HAP-1 (cell line): ENCODE results near the gene KRT1.
A peak's percentile ranks its signal among the peaks of the same experiment; 100 is the strongest.

ENCODE experiments used
- DNase-seq, 2 experiments: peaks; one replicate each; pipeline ENCODE4 v3.0.0-alpha.2; 2016 to 2020; ENCODE audit warnings: low spot score in 2 of 2
- H3K27me3 ChIP-seq: fragments of 250-450 bp; sonication (Bioruptor Pico); 2 replicates; pipeline ENCODE4 v1.5.1; 2020; ENCODE audit warnings: low read depth, mild to moderate bottlenecking, moderate library complexity
- H3K36me3 ChIP-seq: fragments of 250-450 bp; sonication (Bioruptor Pico); replicated peaks from 2 replicates; pipeline ENCODE4 v1.5.1; 2020; ENCODE audit warnings: mild to moderate bottlenecking
- H3K4me1 ChIP-seq: fragments of 250-450 bp; sonication (Bioruptor Pico); 2 replicates; pipeline ENCODE4 v1.5.1; 2020; ENCODE audit warnings: mild to moderate bottlenecking
- H3K4me3 ChIP-seq: fragments of 250-450 bp; sonication (Bioruptor Pico); 2 replicates; pipeline ENCODE4 v1.5.1; 2020; ENCODE audit warnings: mild to moderate bottlenecking, moderate library complexity
- H3K9me3 ChIP-seq: fragments of 250-450 bp; sonication (Bioruptor Pico); 2 replicates; pipeline ENCODE4 v1.5.1; 2020; ENCODE audit warnings: mild to moderate bottlenecking, moderate library complexity
- in situ Hi-C: fragments of 300-500 bp; cut with MboI; formaldehyde crosslinking; loops from 3 replicates; pipeline ENCODE4 v1.14.3; 2020; ENCODE audit warnings: low sequenced_read_pairs, inconsistent platforms, mixed read lengths

Gene KRT1

DNA sequence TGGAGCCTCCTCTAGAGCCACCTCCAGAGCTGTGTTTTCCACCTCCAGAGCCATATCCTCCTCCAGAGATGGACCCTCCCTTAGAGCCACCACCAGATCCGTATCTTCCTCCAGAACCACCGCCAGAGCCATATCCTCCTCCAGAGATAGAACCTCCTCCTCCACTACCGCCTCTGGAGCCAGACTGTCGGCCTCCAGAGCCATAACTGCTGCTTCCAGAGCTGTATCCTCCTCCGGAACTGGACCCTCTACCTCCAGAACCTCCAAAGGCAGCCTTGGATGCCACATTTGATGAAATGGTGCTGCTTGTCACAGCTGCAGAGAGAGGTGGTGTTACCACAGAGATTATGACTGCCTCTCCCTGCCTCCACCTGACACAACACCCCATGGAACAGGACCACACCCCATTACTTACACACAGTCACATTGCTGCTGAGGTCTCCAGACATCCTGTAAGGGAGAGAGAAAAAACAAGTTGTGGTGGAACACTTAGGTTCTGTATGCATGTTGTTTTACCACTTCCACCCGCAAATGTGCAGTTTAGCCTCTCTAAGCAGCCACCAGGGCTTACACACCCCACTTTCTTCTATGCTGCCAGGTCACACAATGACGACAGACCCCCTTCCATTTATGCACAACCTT lies 35.0 kb downstream of the KRT1 start:
- Histone ChIP-seq H3K9me3 (no peaks in the 10 kb centered on the region), H3K4me1 (no peaks in the 10 kb centered on the region), H3K36me3 (no peaks in the 10 kb centered on the region), H3K27me3 (peaks cover 13% of the 10 kb centered on the region), H3K4me3 (no peak overlapping the region)
- no peak for DNase-seq
- in situ Hi-C loops: no loop called here

DNA sequence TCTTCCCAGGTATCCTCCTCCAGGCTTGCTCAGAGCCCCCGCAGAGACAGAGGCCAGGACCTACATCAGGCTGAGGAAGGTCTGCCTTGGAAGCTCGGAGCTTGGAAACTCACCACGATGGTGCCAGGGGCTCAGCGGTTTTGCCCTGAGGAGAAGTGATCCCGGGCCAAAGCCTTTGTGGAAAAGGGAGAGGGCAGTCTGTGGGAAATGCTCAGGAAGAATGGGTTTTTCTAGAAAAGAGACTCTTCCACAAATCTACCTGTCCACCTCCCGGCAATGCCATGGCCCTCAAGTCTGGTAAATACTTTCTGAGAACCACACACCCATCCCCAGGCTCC lies 36.2 kb downstream of the KRT1 start:
- DNase-seq: no peak
- in situ Hi-C loops: no loop called here
- Histone ChIP-seq H3K36me3 (no peaks in the 10 kb centered on the region), H3K27me3 (peaks cover 19% of the 10 kb centered on the region), H3K9me3 (no peaks in the 10 kb centered on the region), H3K4me1 (no peaks in the 10 kb centered on the region), H3K4me3 (no peak overlapping the region)

DNA sequence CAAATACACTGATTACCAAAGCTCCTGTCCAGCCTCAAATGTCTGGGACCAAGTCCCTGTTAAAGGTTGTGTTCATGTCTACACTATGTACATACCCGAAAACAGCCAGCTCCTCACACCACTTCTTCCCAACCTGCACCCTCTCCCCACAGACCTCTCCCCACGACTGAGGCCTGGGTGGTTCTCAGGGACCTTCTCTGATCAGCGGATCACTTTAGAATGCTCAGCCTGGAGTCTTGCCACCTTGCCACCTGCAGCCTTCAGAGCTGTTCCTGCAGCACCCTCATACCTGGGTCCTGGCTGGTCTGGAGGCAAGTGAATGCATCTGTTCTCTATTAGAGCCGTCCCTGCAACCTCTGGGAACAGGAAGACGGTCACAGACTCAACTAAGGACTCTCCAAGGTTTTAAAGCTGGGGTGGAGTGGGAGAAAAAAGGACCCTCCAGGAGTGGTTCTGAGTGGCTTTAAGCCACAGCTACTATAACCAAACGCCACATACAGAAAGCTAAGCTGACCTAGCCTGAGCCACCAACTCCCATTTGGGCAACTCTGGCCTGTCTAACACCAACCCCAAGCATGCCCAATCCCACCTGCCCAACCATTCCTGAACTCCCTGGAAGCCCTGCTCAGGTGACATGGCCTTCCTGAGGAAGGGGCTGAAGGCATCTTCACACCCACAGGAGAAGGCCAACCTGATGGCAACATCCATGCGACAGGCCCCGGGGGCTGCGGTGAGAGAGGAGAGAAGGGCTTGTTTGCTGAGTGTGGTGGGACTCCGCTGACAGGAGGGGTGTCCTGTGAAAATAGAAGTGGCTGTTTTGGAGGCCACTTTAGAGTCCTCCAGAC lies 36.8 kb downstream of the KRT1 start:
- Histone ChIP-seq H3K36me3 (no peaks in the 10 kb centered on the region), H3K4me3 (no peak overlapping the region), H3K9me3 (no peaks in the 10 kb centered on the region), H3K4me1 (no peaks in the 10 kb centered on the region), H3K27me3 (peaks cover 25% of the 10 kb centered on the region)
- DNase-seq: no peak
- in situ Hi-C loops: no loop called here

DNA sequence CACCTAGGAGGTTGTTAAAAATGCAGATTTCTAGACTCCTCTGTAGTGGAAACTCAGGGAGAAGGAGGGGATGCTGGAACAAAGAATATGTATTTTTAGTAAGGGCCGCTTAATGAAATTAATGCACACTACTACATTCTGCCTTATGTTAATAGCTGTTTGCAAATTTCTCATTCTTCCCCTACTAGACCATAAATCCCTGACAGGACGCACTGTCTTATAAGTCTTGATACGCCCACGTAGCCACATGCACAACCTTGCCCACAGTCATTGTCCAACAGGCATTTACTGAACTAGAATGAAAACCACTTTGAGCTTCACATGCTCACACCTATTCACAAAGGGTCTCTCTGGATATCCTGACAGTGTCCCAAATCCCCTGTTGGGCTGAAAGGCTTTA lies 38.7 kb downstream of the KRT1 start:
- no peaks in the 10 kb centered on the region for H3K4me1 ChIP-seq
- H3K36me3 ChIP-seq: no peaks in the 10 kb centered on the region
- no peaks in the 10 kb centered on the region for H3K9me3 ChIP-seq
- in situ Hi-C loops: no loop called here
- H3K4me3 ChIP-seq: no peak overlapping the region
- peaks cover 28% of the 10 kb centered on the region for H3K27me3 ChIP-seq
- DNase-seq: no peak

DNA sequence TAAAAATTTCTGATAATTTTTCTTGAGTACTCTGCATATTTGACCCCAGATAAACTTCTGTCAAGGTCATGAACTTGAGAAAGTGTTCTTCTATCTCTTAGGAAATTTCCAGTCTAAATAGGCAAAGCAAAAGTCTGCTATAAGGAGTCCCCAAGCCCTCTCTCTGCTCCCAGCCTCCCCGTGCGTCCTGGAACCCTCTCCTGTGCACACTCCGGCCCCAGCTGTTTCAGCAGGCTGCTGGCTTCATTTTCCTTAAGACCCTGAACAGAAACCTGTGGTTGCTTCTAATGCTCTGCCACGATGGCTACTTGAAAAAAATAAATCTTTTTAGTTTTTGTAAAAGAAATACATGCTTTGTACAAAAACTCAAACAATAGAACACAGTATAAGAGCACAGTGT lies 42.9 kb downstream of the KRT1 start:
- H3K36me3 ChIP-seq: no peaks in the 10 kb centered on the region
- DNase-seq: no peak
- in situ Hi-C loops: no loop called here
- no peaks in the 10 kb centered on the region for H3K4me1 ChIP-seq
- H3K27me3 ChIP-seq: peaks cover 28% of the 10 kb centered on the region
- no peak overlapping the region for H3K4me3 ChIP-seq
- H3K9me3 ChIP-seq: no peaks in the 10 kb centered on the region

DNA sequence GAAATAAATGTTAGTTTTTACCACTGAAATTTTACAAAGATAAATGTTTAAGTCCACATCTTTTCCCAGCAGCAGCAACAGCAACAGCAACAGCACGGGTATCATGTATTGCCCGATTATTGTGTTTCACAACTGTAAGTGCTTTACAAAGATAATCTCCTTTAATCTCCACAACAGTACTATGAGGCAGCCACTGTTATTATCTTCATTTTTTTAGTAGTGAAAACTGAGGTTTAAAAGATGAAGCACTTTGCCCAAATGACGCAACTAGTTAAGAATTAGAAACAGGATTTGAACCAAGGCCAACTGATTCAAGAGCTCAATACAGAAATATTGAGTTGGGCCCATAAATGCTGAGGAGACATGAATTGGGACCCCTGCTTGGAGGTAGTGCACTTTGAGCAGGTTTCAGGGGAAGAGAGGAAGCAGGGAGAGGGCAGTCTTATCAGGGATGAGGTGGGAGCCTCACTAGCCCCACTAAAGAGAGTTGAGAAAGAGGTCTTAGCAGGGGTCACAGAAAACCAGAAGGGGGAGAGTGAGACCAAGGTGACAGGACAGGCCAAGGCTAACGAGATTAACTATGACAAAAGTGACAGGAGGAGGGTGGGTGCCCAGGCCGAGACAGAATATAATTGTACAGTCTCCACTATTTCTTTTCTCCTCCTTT lies 43.5 kb downstream of the KRT1 start:
- H3K27me3 ChIP-seq: peaks cover 27% of the 10 kb centered on the region
- DNase-seq: peak in 1 of 2 experiments; percentile 8
- H3K9me3 ChIP-seq: no peaks in the 10 kb centered on the region
- H3K4me1 ChIP-seq: no peaks in the 10 kb centered on the region
- no peaks in the 10 kb centered on the region for H3K36me3 ChIP-seq
- H3K4me3 ChIP-seq: no peak overlapping the region
- in situ Hi-C loops: no loop called here

DNA sequence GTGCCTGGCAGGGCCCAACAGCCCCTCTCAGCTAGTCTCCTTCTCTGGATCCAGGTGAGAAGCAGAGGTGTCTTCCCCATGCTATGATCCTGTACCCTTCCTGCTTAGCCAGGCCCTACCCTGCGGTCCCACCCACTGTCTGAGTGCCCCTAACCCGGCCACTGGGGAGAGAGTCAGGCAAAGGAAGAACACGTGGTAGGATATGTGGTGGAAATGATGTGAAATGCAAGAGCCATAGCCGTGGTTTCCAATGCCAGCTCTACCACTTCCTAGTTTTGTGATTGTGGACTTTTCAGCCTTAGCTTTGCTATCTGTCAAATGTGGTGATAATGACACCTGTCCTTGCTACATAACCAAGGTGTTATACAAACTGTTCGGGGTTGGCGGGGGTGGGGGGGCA lies 44.0 kb downstream of the KRT1 start:
- no peaks in the 10 kb centered on the region for H3K36me3 ChIP-seq
- H3K4me1 ChIP-seq: no peaks in the 10 kb centered on the region
- DNase-seq: no peak
- peaks cover 25% of the 10 kb centered on the region for H3K27me3 ChIP-seq
- in situ Hi-C loops: no loop called here
- no peaks in the 10 kb centered on the region for H3K9me3 ChIP-seq
- no peak overlapping the region for H3K4me3 ChIP-seq

DNA sequence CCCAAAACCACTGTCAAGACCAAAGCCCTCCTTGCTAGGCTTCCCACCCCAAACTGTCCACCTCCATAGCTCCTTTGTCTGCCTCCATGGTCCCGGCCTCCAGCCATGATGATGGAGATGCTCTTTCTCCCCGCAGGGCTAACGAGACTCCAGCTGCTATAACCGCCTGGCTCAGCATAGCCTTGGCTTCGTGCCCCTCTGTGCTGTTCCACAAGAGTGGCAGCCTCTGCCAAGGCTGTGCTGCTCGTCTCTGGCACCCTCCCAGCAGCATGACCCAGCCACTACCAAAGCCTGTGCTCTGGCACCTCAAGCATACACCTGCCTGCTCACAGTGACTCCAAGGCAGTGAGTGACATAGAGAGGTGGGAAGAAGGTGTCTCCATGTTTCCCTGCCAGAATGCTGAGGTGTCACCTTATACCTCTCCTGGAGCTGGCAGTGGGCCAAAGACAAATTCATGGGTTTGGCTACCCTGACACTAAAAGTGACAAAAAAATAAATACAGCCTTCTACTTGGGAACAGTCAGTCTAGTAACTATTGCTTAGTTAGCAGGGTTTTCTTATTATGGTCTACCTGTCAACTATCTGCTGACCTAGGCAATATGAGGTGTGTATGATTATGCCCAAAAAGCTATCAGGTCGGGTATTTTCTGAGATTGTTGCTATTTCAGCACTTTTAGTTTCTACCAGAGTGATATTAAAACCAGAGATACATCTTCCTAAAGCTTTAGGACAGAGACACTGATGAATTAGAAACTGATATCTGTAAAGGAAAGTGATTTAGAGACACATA lies 45.7 kb downstream of the KRT1 start:
- Histone ChIP-seq H3K27me3 (peaks cover 12% of the 10 kb centered on the region), H3K9me3 (no peaks in the 10 kb centered on the region), H3K4me3 (no peak overlapping the region), H3K4me1 (no peaks in the 10 kb centered on the region), H3K36me3 (no peaks in the 10 kb centered on the region)
- in situ Hi-C loops: no loop called here
- no peak for DNase-seq

DNA sequence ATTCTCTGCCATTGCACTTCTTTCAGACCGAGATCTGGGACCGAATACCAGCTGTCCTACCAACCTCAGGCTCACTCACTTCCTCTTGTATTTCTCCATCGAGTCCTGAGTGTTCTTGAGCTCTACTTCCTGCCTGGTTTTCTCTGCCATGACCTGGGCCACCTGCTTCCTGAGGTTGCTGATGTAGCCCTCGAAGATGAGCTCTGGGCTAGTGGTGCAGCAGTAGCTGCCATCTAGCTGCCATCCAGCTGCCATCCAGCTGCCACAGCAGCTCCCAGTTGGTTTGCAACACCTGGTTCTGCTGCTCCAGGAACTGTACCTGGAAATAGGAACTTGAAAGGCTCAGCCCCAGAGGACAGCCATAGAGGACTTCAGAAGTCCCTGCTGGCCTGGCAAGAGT lies 46.8 kb downstream of the KRT1 start:
- in situ Hi-C loops: no loop called here
- no peak for DNase-seq
- H3K4me3 ChIP-seq: no peak overlapping the region
- H3K36me3 ChIP-seq: no peaks in the 10 kb centered on the region
- H3K4me1 ChIP-seq: no peaks in the 10 kb centered on the region
- H3K27me3 ChIP-seq: peaks cover 5% of the 10 kb centered on the region
- no peaks in the 10 kb centered on the region for H3K9me3 ChIP-seq

DNA sequence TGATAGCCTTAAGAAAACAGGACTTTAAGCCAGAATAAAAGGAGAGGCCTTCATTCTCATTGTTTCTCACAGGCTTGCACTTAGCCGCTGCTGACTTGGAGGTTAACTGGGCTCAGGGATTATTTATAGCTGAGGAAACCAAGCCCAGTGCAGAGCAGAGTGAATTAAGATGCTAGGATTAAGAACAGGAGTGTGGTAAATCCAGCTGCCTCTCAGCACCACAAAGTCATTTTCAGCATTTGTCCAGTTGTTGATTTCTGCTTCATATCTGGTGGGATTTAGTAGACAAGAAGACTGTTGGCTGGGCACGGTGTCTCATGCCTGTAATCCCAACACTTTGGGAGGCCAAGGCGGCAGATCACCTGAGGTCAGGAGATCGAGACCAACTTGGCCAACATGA lies 47.6 kb downstream of the KRT1 start:
- Histone ChIP-seq H3K9me3 (no peaks in the 10 kb centered on the region), H3K4me3 (no peak overlapping the region), H3K27me3 (peaks cover 3% of the 10 kb centered on the region), H3K4me1 (no peaks in the 10 kb centered on the region), H3K36me3 (no peaks in the 10 kb centered on the region)
- DNase-seq: no peak
- in situ Hi-C loops: no loop called here

DNA sequence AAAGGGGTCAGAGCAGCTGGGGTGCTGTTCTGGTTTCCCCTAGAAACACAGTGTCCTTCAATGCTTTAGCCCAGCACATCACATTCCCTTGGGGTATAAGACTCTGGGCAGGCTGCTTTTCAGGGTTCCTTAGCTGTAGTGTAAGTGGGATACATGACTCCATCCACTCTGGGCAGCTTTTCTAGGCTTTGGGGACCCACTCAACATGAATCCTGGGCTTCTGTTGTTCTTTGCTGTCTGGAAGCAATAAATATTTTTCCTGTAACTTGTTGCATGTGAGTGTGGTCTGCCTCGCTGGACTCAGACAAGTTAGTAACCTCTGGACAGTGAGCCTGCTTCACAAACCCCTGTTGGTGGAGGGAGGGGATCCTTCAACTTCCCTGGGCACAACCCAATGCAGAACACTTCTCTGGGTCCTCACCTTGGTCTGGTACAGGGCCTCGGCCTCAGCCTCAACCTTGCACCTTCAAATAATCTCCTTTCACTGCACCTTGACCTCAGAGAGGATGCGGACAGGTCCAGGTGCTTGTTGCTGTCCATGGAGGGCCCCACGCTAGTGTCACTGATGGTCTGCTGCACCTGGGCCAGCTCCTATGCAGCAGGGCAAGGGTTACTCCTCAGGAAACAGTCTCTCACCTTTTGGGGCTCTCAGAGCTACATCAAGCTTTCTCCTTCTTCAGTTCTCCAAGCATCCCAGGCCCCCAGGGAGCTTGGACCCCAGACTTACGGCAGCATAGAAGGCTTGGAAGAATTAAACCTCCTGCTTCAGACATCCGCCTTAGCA lies 48.3 kb downstream of the KRT1 start:
- Histone ChIP-seq H3K9me3 (no peaks in the 10 kb centered on the region), H3K4me3 (no peak overlapping the region), H3K27me3 (peaks cover 3% of the 10 kb centered on the region), H3K36me3 (no peaks in the 10 kb centered on the region), H3K4me1 (no peaks in the 10 kb centered on the region)
- no peak for DNase-seq
- in situ Hi-C loops: no loop called here

DNA sequence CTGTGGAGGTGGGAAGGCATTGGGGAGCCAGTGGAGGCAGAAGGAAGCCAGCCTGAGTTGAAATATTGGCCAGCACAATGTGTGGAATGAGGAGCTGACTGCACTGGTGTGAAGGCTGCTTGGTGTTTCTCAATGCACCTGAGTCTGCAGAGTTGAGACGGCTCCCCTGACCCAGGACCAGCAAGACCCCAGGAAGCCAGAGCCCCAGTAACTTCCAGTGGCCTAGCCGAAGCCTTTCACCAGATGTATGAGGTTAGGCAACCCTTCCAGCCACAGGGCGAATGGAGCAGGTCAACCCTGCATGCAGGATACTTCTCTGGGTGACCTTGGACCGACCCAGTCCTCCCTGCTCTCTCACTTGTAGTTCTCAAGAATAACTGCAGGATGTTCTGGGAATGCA lies 48.9 kb downstream of the KRT1 start:
- H3K9me3 ChIP-seq: no peaks in the 10 kb centered on the region
- H3K4me3 ChIP-seq: no peak overlapping the region
- no peaks in the 10 kb centered on the region for H3K4me1 ChIP-seq
- peaks cover 3% of the 10 kb centered on the region; the same call in 1 of the 2 replicates for H3K27me3 ChIP-seq
- no peak for DNase-seq
- no peaks in the 10 kb centered on the region for H3K36me3 ChIP-seq
- in situ Hi-C loops: no loop called here

DNA sequence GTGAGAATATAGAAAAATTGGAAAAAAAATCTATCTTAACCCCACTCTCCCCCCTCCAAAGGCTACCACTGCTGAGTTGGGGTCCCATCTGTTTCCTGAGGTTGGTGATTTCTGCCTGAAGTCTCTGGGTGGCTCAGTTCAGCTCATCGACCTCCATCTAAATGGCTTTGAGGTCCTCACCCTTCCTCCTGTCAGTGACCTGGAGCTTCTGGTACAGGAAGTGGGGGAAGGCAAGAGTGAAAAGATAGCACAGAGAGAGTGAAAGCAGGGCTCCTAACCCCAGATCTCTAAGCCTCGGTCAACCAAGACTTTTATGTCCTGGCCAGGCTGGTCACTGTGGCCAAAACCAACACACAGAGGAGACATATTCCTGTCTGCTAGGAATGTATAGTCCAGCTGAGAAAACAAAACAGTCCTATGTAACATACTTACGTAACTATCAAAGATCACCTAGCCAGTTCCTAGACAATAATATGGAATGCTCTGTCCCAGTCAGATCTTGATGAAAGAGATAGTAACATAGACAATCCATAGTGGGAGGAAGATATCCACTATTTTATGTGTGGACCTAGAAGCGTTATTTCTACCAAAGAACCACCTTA lies 49.5 kb downstream of the KRT1 start:
- H3K4me3 ChIP-seq: no peak overlapping the region
- no peaks in the 10 kb centered on the region for H3K36me3 ChIP-seq
- in situ Hi-C loops: no loop called here
- no peaks in the 10 kb centered on the region for H3K9me3 ChIP-seq
- no peaks in the 10 kb centered on the region for H3K4me1 ChIP-seq
- DNase-seq: no peak
- peaks cover 3% of the 10 kb centered on the region; the same call in 1 of the 2 replicates for H3K27me3 ChIP-seq
